ENCODE results near the gene UGGT1.
"Not testable (repeated sequence)": the region's sequence is repeated elsewhere in the genome, so short reads cannot be mapped to it uniquely, and the experiment has no call there.

Gene UGGT1

DNA sequence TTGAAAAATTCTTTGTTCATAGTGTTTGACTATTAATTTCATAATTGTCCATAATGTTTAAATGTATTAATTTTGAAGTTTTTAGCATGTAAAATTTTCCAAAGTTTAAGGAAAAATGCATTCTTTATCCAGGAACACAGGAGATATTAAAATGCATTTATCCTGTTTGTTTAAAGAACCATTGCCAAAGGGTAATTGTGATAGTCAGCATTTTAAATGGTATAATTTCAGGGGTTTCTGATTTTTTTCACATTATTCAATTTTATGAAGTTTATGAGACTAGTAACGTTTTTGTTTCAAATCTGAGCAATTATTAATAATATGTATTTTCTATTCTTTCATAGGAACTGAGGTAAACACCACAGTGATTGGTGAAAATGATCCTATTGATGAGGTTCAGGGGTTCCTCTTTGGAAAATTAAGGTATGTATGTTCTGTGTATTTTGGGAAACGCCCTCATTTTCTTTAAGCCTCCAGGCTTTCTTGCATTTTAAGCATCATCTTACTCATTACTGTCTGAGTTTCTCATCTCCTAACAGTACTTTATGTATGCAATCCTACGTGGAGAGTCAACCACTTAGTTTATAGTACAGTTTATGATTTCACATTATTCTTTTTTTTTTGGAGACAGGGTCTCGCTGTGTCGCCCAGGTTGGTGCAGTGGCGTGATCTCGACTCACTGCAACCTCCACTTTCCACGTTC lies 25.1 kb downstream of the UGGT1 start:
- no peak for DNase-seq (ENCODE audit: low read depth in 2 of 2)

- DNase-seq (ENCODE audit: low read depth in 2 of 2), result no peak
These were observed 43.6 kb downstream of the UGGT1 start for GRCh38 chr2:128134573-128134972.

GRCh38 chr2:128137094-128137616 lies 46.2 kb downstream of the UGGT1 start:
- no peak for DNase-seq (ENCODE audit: low read depth in 2 of 2)

DNA sequence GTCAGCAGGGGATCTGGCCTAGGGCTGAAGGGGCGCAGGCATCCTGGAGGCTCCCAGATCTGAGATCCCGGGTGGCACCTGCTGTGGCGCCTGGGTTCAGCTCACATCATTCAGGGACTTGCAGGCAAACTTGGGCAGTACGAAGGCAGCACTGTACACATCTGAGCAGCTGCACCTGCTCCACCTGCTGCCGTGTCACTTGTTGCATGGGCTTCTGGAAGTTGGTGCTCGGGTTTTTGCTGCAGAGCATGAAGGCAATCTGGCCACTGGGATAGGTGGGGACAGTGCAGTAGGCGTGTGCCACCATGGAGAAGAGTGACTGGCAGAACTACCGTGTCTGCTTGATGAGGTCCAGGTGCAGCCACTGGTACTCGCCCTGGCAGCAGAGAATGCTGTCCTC lies 48.6 kb downstream of the UGGT1 start:
- no peak for DNase-seq (ENCODE audit: low read depth in 2 of 2)

DNA sequence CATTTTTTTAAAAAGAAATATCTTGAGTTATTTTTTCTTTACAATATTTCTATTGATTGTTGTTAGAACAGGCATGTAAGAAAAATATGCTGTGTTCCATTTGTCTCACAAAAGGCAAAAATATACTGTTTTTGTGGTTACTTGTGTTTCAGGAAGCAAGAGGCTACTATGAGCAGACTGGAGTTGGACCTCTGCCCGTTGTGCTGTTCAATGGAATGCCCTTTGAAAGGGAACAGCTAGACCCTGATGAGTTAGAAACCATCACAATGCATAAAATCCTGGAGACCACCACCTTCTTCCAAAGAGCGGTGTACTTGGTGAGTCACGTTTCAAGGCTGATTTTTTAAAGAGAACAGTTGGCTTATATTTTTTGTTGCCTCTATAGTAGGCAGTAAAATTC lies 54.7 kb downstream of the UGGT1 start:
- DNase-seq (ENCODE audit: low read depth in 2 of 2), result no peak

DNA sequence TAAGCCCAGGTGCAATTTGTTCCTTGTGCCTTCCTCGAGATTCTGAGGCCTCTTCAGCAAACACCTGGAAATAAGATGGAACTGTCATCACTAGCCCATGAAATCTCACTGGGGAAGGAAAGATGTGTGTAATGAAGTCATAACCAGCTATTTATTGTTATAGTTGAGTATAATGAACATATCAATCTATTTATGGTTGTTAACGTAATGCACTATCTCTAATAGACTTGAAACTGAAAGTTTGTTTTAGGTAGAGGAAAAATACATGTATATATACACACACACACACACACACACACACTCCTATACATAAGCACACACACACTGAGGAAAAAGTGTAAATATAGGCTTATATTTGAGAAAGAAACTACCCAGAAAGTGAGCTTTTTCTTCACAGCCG lies 62.8 kb downstream of the UGGT1 start:
- DNase-seq (ENCODE audit: low read depth in 2 of 2), result no peak

DNA sequence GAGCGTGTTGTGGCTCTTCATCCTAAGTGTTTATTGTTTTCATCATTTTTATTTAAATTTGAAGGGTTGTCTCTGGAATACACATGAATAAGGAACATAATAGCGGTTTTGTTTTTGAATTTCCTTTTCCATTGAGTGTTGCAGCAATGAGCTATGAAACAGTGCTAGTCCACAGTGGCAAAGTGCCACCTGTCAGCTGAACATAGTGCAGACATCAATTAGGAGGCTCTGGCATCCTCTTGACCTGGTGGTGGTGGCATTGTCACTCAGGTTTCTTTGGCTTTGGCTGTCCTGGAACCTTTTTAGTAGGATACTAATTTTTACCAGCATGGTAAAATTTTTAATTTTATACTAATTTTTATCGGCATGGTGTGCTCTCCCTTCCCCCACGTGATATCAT lies 63.2 kb downstream of the UGGT1 start:
- DNase-seq (ENCODE audit: low read depth in 2 of 2), result no peak

- no peak for DNase-seq (ENCODE audit: low read depth in 2 of 2)
These were observed 65.0 kb downstream of the UGGT1 start for GRCh38 chr2:128155970-128156369.

- DNase-seq (ENCODE audit: low read depth in 2 of 2), result no peak
These were observed 65.8 kb downstream of the UGGT1 start for GRCh38 chr2:128156812-128157211.

GRCh38 chr2:128157644-128158043 lies 66.6 kb downstream of the UGGT1 start:
- DNase-seq (ENCODE audit: low read depth in 2 of 2), result no peak

- DNase-seq (ENCODE audit: low read depth in 2 of 2), result no peak
These were observed 67.2 kb downstream of the UGGT1 start for GRCh38 chr2:128158176-128158575.

GRCh38 chr2:128159437-128159836 lies 68.4 kb downstream of the UGGT1 start:
- DNase-seq (ENCODE audit: low read depth in 2 of 2), result no peak

GRCh38 chr2:128160616-128161275 lies 69.7 kb downstream of the UGGT1 start:
- no peak for DNase-seq (ENCODE audit: low read depth in 2 of 2)

- DNase-seq (ENCODE audit: low read depth in 2 of 2), result no peak
These were observed 71.3 kb downstream of the UGGT1 start for GRCh38 chr2:128162266-128162665.

GRCh38 chr2:128164311-128164710 lies 73.3 kb downstream of the UGGT1 start:
- no peak for DNase-seq (ENCODE audit: low read depth in 2 of 2)

DNA sequence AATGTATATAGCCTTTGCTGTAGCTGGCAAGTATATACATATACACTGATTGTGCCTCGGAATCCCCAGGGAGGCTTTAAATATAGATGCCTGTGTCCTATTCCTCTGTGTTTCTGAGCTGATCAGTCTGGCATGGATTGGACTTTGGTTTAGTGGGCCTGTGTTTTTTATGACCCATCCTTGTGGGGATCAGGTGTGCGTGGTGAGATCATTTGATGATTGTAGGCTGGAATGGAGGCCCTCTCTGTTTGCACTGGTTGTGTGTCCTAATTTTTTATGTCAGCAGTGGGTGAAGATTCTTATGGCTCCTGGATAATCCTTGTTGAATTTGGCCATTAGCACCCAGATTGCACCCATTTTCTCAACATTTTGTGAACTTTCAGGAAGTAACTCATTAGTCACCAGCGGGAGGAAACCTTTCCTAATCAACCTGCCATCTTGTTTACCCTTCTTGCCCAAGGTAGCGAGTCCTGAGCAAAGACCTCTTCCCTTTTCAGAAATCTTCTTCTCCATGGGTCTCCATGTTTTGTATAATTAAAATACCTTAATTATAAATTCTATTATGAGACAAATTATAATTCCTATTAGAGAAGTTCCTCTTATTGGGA lies 75.8 kb downstream of the UGGT1 start:
- no peak for DNase-seq (ENCODE audit: low read depth in 2 of 2)

DNA sequence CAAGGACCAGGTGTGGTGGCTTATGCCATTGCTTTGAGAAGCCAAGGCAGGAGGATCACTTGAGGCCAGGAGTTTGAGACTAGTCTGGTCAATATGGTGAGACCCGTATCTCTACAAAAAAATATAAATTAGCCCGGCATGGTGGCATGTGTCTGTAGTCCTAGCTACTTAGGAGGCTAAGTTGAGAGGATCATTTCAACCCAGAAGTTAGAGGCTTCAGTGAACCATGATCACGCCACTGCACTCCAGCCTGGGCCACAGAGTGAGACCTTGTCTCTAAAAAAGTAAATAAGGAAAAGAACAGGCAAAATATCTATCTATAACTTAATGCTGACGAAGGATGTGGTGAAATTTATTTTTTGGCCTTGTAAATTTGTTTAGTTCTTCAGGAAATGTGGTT lies 78.1 kb downstream of the UGGT1 start:
- DNase-seq (ENCODE audit: low read depth in 2 of 2), result no peak

GRCh38 chr2:128169497-128169896 lies 78.5 kb downstream of the UGGT1 start:
- DNase-seq (ENCODE audit: low read depth in 2 of 2), result no peak

DNA sequence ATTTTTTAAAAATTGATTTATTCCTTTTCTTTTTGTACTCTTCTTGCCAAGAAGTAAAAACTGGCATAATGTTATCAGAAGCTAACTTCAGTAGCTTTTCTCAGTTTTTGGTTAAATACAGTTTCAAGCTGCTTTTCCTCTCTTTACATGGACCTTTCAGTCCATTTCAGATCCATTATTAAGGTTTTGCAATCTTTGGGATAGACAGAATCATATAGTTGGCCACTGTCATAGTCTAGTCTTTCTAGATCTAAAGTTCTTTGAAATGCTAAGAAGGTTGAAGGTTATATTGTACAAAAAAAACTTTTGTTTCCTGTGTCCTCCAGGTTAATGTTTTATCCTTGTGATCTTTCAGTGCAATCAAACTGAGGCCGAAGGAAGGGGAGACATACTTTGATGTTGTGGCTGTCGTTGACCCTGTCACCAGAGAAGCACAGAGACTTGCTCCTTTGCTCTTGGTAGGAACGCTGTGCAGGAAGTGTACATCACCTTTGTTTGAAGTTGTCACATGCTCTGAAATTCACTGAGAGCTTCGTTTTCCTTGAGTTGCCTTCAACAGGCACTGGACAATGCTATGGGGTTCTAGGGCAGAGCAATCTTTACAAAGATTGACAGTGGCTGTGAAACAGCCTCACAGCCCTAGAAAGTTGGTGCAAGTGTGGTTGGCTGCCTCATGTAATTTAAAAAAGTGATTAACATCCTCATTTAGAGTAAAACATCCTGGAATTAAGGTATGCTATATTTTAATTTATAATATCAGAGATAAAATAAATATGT lies 79.1 kb downstream of the UGGT1 start:
- DNase-seq (ENCODE audit: low read depth in 2 of 2), result no peak

GRCh38 chr2:128170776-128171175 lies 79.8 kb downstream of the UGGT1 start:
- DNase-seq (ENCODE audit: low read depth in 2 of 2), result no peak

GRCh38 chr2:128172191-128172590 lies 81.2 kb downstream of the UGGT1 start:
- DNase-seq (ENCODE audit: low read depth in 2 of 2), result no peak

GRCh38 chr2:128174067-128174466 lies 83.1 kb downstream of the UGGT1 start:
- not testable (repeated sequence) for DNase-seq (ENCODE audit: low read depth in 2 of 2)

Data from stimulated activated CD8-positive, alpha-beta memory T cell treated with anti-CD3 and anti-CD28 coated beads, Interleukin-15, amount 100 ng/mL, for 48 hours (primary cell).